ENCODE results near the gene SCART1. TPM values are rescaled to one million over a fixed set of nuclear protein-coding genes. Genes with fewer than 3 reads are reported as not detected.

SCART1 gene
- total RNA-seq, 1 experiment from 2014 or later: 3.7 TPM

DNA sequence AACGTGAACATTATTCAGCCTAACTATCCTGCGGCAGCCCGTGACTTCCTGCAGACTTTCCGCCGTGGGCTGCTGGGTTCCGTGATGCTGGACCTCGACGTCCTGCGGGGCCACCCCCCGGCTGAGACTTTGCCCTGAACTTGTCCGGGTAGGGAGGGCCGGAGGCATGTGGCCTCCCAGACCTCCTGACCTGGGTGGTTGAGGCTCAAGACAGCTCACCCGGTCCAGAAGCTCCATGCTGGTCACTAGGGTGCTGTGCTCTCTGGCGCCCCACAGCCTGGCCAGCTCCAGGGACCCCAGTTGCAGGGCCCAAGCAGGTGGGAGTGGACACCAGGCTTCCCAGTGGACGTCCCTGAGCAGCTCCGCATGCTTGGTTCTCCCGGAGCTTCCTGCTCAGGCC lies 33.7 kb upstream of the SCART1 start:
- H3K4me1 ChIP-seq (ENCODE audit: control insufficient read depth in 1 of 2, insufficient read depth in 2 of 2, low read length in 2 of 2): no peaks in the 10 kb centered on the region
- DNase-seq (ENCODE audit: low read depth, low spot score) (no peak), ATAC-seq (no peak)
- CTCF ChIA-PET: no interaction called here
- H3K9ac ChIP-seq (ENCODE audit: low read length): no peak overlapping the region
- no peak for TF ChIP-seq EZH2 (IDR thresholded peaks at IDR 0.05)
- TF ChIP-seq CTCF (IDR thresholded peaks at IDR 0.05 in 2 of 3, conservative IDR thresholded peaks at IDR 0.05 in 1 of 3; ENCODE audit: borderline replicate concordance in 1 of 3, insufficient read depth in 1 of 3, low read depth in 2 of 3, low read length in 2 of 3): no peak
- no peak for TF ChIP-seq SIN3A (IDR thresholded peaks at IDR 0.05; ENCODE audit: low read depth)
- TF ChIP-seq JUND (IDR thresholded peaks at IDR 0.05): no peak
- TF ChIP-seq ZBTB33 (IDR thresholded peaks at IDR 0.05; ENCODE audit: extremely low read depth, insufficient replicate concordance, low read length): no peak
- TF ChIP-seq POLR2A (IDR thresholded peaks at IDR 0.05; ENCODE audit: borderline replicate concordance, extremely low read depth, insufficient read depth, insufficient read length): no peak
- TF ChIP-seq, protein P1, sequence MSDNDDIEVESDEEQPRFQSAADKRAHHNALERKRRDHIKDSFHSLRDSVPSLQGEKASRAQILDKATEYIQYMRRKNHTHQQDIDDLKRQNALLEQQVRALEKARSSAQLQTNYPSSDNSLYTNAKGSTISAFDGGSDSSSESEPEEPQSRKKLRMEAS (IDR thresholded peaks at IDR 0.05): no peak
- TF ChIP-seq SP1 (IDR thresholded peaks at IDR 0.05; ENCODE audit: low read depth): no peak
- TF ChIP-seq, protein P2, sequence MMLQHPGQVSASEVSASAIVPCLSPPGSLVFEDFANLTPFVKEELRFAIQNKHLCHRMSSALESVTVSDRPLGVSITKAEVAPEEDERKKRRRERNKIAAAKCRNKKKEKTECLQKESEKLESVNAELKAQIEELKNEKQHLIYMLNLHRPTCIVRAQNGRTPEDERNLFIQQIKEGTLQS (IDR thresholded peaks at IDR 0.05): no peak
- TF ChIP-seq REST (IDR thresholded peaks at IDR 0.05; ENCODE audit: low read depth): no peak
- TF ChIP-seq ZFX (IDR thresholded peaks at IDR 0.05): no peak
- no peak for TF ChIP-seq CEBPB (IDR thresholded peaks at IDR 0.05; ENCODE audit: low read depth)
- no peak for TF ChIP-seq EGR1 (IDR thresholded peaks at IDR 0.05; ENCODE audit: low read depth)
- TF ChIP-seq POLR2AphosphoS5 (IDR thresholded peaks at IDR 0.05; ENCODE audit: low read depth, low read length): no peak
- no peak for TF ChIP-seq ELF1 (IDR thresholded peaks at IDR 0.05; ENCODE audit: borderline replicate concordance, low read depth)
- no peak for TF ChIP-seq RAD21 (IDR thresholded peaks at IDR 0.05; ENCODE audit: low read depth)
- no peak for TF ChIP-seq TCF7L2 (IDR thresholded peaks at IDR 0.05; ENCODE audit: borderline replicate concordance, extremely low read depth, insufficient read depth, insufficient read length)
- no peak for TF ChIP-seq YY1 (IDR thresholded peaks at IDR 0.05; ENCODE audit: extremely low read depth, insufficient replicate concordance, low read depth, low read length)
- TF ChIP-seq FOSL1 (IDR thresholded peaks at IDR 0.05; ENCODE audit: low read depth): no peak
- no peak for TF ChIP-seq CBX3 (IDR thresholded peaks at IDR 0.05; ENCODE audit: low read depth)
- H3K9me3 ChIP-seq (ENCODE audit: control insufficient read depth in 1 of 2, insufficient read depth in 1 of 2, low read depth in 1 of 2, low read length in 2 of 2): no peaks in the 10 kb centered on the region
- H3K9me2 ChIP-seq (ENCODE audit: insufficient read depth): no peaks in the 10 kb centered on the region
- H3K4me2 ChIP-seq (ENCODE audit: low read length): no peak overlapping the region
- no peak overlapping the region for H2AFZ ChIP-seq (ENCODE audit: low read depth, low read length, poor library complexity, severe bottlenecking)
- H3K27me3 ChIP-seq (ENCODE audit: insufficient read depth, low read length): no peaks in the 10 kb centered on the region
- intact Hi-C loops (cut with micrococcal nuclease): no loop called here
- H3K79me2 ChIP-seq (ENCODE audit: insufficient read depth, low read length): no peaks in the 10 kb centered on the region
- POLR2A ChIA-PET: no interaction called here
- no peak overlapping the region for H3K27ac ChIP-seq (ENCODE audit: low read depth, low read length)
- H4K20me1 ChIP-seq (ENCODE audit: insufficient read depth): no peaks in the 10 kb centered on the region
- RAD21 ChIA-PET (ENCODE audit: low non-redundant PET in 1 of 2, low total read pairs in 2 of 2, uncharacterized antibody in 2 of 2, unreplicated experiment in 2 of 2): no interaction called here
- BruUV-seq (replicated peaks): no TSS peak
- H3K36me3 ChIP-seq (ENCODE audit: control insufficient read depth in 1 of 2, insufficient read depth in 2 of 2, low read length in 2 of 2): peaks cover 0 to 3% of the 10 kb centered on the region in 2 experiments; a peak in 1 of 4 replicates
- no peak overlapping the region for H3K4me3 ChIP-seq (replicated peaks in 1 of 2; ENCODE audit: low read depth in 1 of 2, low read length in 2 of 2)

Data from HCT116 (cell line).